Ishikawa (cell line): ENCODE data around the gene USP12.
A peak's percentile ranks its signal among the peaks of the same experiment; 100 is the strongest.

Experiments
- CEBPB ChIP-seq: IDR thresholded peaks from 2 replicates; pipeline ENCODE4 v1.6.1; 2012
- CREB1 ChIP-seq: IDR thresholded peaks from 2 replicates; pipeline ENCODE4 v1.6.1; 2012; ENCODE audit warnings: low read depth
- EGR1 ChIP-seq: IDR thresholded peaks from 2 replicates; pipeline ENCODE4 v1.6.1; 2012
- EP300 ChIP-seq: IDR thresholded peaks from 2 replicates; pipeline ENCODE4 v1.6.1; 2012; ENCODE audit warnings: borderline replicate concordance
- FOXM1 ChIP-seq: IDR thresholded peaks from 2 replicates; pipeline ENCODE4 v1.6.1; 2012; ENCODE audit warnings: low read depth, borderline replicate concordance
- NFIC ChIP-seq: IDR thresholded peaks from 2 replicates; pipeline ENCODE4 v1.6.1; 2012
- RAD21 ChIP-seq: IDR thresholded peaks from 2 replicates; pipeline ENCODE4 v1.6.1; 2012; ENCODE audit warnings: low read depth
- TAF1 ChIP-seq: IDR thresholded peaks from 2 replicates; pipeline ENCODE4 v1.6.1; 2012; ENCODE audit warnings: low read depth, mild to moderate bottlenecking
- TCF12 ChIP-seq: IDR thresholded peaks from 2 replicates; pipeline ENCODE4 v1.6.1; 2012; ENCODE audit warnings: low read depth
- TEAD4 ChIP-seq: IDR thresholded peaks from 2 replicates; pipeline ENCODE4 v1.6.1; 2012
- YY1 ChIP-seq: IDR thresholded peaks from 2 replicates; pipeline ENCODE4 v1.6.1; 2012; ENCODE audit warnings: low read depth
- ZBTB7A ChIP-seq: IDR thresholded peaks from 2 replicates; pipeline ENCODE4 v1.6.1; 2012; ENCODE audit warnings: low read depth
- TF ChIP-seq, protein P1 (sequence below): IDR thresholded peaks from 2 replicates; pipeline ENCODE4 v1.6.1; 2012
- TF ChIP-seq, protein P2 (sequence below): IDR thresholded peaks from 2 replicates; pipeline ENCODE4 v1.6.1; 2012; ENCODE audit warnings: low read depth, mild to moderate bottlenecking
- TF ChIP-seq, protein P3 (sequence below): IDR thresholded peaks from 2 replicates; pipeline ENCODE4 v1.6.1; 2012

Gene USP12

DNA sequence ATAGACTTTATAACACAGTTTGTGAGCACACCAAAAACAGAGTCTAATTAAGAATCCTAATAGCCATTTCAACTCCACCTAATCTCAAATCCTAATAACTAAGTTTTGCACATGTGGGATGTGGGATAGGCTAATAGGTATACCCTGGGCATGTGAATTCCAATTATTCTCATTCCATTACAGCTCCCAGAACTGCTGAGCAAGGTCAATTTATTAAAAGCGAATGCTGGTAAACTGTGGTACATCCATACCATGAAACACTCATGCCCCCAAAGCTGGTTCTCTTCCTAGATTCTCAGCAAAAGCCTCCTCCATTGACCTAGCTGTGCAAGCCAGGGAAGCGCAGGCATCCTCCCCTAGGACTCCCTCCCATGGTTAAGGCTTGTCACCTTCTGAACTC, 113.8 kb downstream of the USP12 start:
- TF ChIP-seq, protein P1, sequence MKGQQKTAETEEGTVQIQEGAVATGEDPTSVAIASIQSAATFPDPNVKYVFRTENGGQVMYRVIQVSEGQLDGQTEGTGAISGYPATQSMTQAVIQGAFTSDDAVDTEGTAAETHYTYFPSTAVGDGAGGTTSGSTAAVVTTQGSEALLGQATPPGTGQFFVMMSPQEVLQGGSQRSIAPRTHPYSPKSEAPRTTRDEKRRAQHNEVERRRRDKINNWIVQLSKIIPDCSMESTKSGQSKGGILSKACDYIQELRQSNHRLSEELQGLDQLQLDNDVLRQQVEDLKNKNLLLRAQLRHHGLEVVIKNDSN = no peak
- TF ChIP-seq TAF1 = no peak

DNA sequence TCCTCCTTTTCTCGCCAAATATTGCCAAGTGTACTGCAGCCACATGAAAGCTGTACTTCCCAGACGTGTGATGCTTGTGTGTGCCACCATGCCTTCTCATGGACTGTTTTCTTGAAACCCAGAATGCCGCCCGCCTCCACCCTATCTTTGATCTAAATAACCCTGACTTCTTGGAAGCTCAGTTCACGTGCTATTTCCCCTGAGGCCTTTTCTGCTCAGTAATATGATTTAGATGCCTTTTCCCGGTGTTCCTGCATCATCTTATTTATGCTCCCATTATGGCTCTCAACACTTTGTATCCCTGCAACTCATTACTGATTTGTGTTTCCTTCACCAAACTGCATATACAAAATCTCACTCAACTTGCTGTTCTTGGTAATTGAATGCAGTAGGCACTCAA, 116.1 kb downstream of the USP12 start:
- TF ChIP-seq, protein P1 = no peak
- TF ChIP-seq, protein P2, sequence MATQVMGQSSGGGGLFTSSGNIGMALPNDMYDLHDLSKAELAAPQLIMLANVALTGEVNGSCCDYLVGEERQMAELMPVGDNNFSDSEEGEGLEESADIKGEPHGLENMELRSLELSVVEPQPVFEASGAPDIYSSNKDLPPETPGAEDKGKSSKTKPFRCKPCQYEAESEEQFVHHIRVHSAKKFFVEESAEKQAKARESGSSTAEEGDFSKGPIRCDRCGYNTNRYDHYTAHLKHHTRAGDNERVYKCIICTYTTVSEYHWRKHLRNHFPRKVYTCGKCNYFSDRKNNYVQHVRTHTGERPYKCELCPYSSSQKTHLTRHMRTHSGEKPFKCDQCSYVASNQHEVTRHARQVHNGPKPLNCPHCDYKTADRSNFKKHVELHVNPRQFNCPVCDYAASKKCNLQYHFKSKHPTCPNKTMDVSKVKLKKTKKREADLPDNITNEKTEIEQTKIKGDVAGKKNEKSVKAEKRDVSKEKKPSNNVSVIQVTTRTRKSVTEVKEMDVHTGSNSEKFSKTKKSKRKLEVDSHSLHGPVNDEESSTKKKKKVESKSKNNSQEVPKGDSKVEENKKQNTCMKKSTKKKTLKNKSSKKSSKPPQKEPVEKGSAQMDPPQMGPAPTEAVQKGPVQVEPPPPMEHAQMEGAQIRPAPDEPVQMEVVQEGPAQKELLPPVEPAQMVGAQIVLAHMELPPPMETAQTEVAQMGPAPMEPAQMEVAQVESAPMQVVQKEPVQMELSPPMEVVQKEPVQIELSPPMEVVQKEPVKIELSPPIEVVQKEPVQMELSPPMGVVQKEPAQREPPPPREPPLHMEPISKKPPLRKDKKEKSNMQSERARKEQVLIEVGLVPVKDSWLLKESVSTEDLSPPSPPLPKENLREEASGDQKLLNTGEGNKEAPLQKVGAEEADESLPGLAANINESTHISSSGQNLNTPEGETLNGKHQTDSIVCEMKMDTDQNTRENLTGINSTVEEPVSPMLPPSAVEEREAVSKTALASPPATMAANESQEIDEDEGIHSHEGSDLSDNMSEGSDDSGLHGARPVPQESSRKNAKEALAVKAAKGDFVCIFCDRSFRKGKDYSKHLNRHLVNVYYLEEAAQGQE = no peak
- TF ChIP-seq NFIC (no peak), CEBPB (no peak), RAD21 (no peak), TEAD4 (no peak), TCF12 (no peak), ZBTB7A (no peak), TAF1 (no peak), FOXM1 (no peak), YY1 (no peak), CREB1 (no peak), EGR1 (no peak), EP300 (no peak)
- TF ChIP-seq, protein P3, sequence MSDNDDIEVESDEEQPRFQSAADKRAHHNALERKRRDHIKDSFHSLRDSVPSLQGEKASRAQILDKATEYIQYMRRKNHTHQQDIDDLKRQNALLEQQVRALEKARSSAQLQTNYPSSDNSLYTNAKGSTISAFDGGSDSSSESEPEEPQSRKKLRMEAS = no peak

- TF ChIP-seq TAF1 (no peak), CEBPB (no peak), EGR1 (no peak), CREB1 (no peak), RAD21 (no peak), TEAD4 (no peak), FOXM1 (no peak), ZBTB7A (no peak), EP300 (no peak), NFIC (no peak), TCF12 (no peak), YY1 (no peak)
- TF ChIP-seq, protein P3 = no peak
- TF ChIP-seq, protein P1 = no peak
- TF ChIP-seq, protein P2 = no peak
These were observed 116.9 kb downstream of the USP12 start for GRCh38 chr13:27054760-27055159.

- TF ChIP-seq CEBPB = no peak
- no peak for TF ChIP-seq TCF12
- TF ChIP-seq ZBTB7A = no peak
- TF ChIP-seq, protein P1 = no peak
- TF ChIP-seq EP300 = no peak
- TF ChIP-seq, protein P3 = no peak
- peak; percentile 58; the same call in 1 of the 2 replicates for TF ChIP-seq TEAD4
- TF ChIP-seq, protein P2 = no peak
- TF ChIP-seq RAD21 = no peak
These were observed 117.6 kb downstream of the USP12 start for GRCh38 chr13:27053902-27054595.
